GM21619 (cell line): ENCODE data around the gene MYF5.

Experiments used
- ATAC-seq: cut with Tn5 transposase; IDR thresholded peaks from one replicate; pipeline ENCODE4 v1.9.1; 2021; ENCODE audit not compliant: unreplicated experiment

The MYF5 gene

GRCh38 chr12:80756875-80757274 is 40.2 kb downstream of the MYF5 start:
- peak; percentile 63 for ATAC-seq

DNA sequence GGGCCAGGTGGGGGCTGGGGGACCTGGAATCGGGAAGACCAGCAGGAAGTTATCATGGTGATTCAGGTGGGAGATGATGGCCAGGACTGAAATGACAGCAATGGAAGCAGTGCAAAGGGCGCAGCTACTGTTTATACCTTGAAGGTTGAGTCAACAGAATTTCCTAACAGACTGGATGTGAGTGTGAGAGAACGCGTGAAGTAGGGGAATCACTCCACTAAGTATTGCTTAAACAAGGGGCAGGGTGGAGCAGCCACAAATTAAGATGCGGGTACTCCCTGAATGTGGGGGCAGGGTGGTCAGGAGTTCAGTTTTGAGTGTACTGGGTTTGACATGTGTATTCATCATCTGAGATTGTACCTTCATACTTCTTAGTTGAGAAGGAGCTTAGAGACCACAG is 45.1 kb downstream of the MYF5 start:
- ATAC-seq: no peak

DNA sequence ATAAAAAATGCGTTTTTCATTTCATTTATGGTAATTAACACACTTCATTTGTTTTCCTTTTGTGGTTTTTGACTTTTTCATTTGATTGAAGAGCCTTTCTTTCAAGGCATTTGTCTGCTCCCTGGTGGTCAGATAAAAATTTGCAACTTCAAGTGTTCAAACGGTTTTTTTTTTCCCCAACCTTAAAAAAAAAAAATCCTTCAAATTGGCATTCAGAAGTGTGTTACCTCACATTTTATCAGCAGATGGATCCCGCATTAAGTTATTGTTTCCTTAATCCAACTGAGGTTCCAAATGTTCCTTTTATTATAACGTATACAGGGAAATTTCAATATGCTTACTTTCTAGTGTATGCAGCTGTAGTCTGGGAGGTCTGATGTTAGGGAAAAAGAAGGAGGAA is 47.2 kb downstream of the MYF5 start:
- ATAC-seq: no peak

DNA sequence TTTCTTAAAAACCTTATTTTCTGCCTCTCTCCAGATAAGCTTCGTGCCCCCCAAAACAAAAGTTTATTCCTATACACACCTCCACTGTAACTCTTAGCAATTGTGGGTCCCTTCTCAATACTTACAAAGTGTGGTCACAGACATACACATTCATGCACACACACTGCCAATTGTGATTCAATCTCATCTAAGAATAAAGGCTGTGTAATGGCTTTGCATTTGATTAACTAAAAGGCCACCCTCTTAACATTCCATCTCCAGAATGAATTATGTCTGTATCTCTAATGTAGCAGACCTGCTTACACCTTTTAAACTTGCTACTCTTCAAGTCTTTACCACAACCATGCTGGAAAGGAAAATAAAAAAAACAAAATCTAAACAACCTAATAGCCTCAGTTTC is 49.5 kb downstream of the MYF5 start:
- ATAC-seq: no peak

GRCh38 chr12:80766897-80767296 is 50.2 kb downstream of the MYF5 start:
- ATAC-seq: peak; percentile 94
